Common myeloid progenitor, CD34-positive (primary cell): ENCODE results near the gene PMPCA.

ENCODE experiments used
- CTCF ChIA-PET: fragments of 350-600 bp; sonication (Branson Sonifier 250); formaldehyde crosslinking; loops from one replicate; lab custom pipeline; 2021; ENCODE audit warnings: antibody characterized with exemption; lab: Charles Lee
- POLR2A ChIA-PET: fragments of 350-600 bp; sonication (Branson Sonifier 250); formaldehyde crosslinking; loops from one replicate; lab custom pipeline; 2021; ENCODE audit warnings: antibody characterized with exemption; lab: Charles Lee
- DNase-seq, 3 donors: peaks; one replicate each; pipeline versions ENCODE4 v3.0.0 to v3.0.0-alpha.2; 2013
- H3K27ac ChIP-seq, 2 experiments: 1 replicate in 1 of 2; 2 replicates in 1 of 2; pipeline ENCODE4 v1.7.0; 2013; ENCODE audit warnings: inconsistent platforms in 2 of 2, low read length in 2 of 2, mild to moderate bottlenecking in 2 of 2, low read depth in 1 of 2, moderate library complexity in 1 of 2; ENCODE audit not compliant: severe bottlenecking in 2 of 2, insufficient read depth in 1 of 2, poor library complexity in 1 of 2
- H3K27me3 ChIP-seq, 5 experiments: replicated peaks in 2 of 5; 1 replicate in 3 of 5; 2 replicates in 2 of 5; pipeline versions ENCODE4 v1.6.1 to v1.7.0; 2013; ENCODE audit warnings: low read length in 4 of 5, mild to moderate bottlenecking in 2 of 5, moderate library complexity in 2 of 5, inconsistent platforms in 1 of 5; ENCODE audit not compliant: insufficient read depth in 5 of 5, control insufficient read depth in 4 of 5
- H3K36me3 ChIP-seq, 4 experiments: 1 replicate in 2 of 4; 2 replicates in 2 of 4; pipeline versions ENCODE4 v1.6.1 to v1.7.0; 2013; ENCODE audit warnings: low read length in 3 of 4, control low read depth in 1 of 4, mild to moderate bottlenecking in 1 of 4; ENCODE audit not compliant: control insufficient read depth in 4 of 4, insufficient read depth in 4 of 4
- H3K4me1 ChIP-seq, 4 experiments: 1 replicate in 3 of 4; 2 replicates in 1 of 4; pipeline versions ENCODE4 v1.6.1 to v1.7.1; 2013; ENCODE audit warnings: low read length in 3 of 4, mild to moderate bottlenecking in 3 of 4, control low read depth in 1 of 4, inconsistent platforms in 1 of 4, moderate library complexity in 1 of 4; ENCODE audit not compliant: control insufficient read depth in 4 of 4, insufficient read depth in 4 of 4; ENCODE audit errors: control extremely low read depth in 1 of 4
- H3K4me3 ChIP-seq, 7 experiments: 1 replicate in 4 of 7; 2 replicates in 3 of 7; pipeline versions ENCODE4 v1.5.1 to v1.7.0; 2013; ENCODE audit warnings: mild to moderate bottlenecking in 7 of 7, low read length in 6 of 7, moderate library complexity in 6 of 7, inconsistent platforms in 2 of 7, low read depth in 2 of 7, control low read depth in 1 of 7; ENCODE audit not compliant: insufficient read depth in 4 of 7, control insufficient read depth in 1 of 7; ENCODE audit errors: extremely low read depth in 1 of 7
- H3K9me3 ChIP-seq, 5 experiments: 1 replicate in 4 of 5; 2 replicates in 1 of 5; pipeline versions ENCODE4 v1.6.1 to v1.7.1; 2013; ENCODE audit warnings: low read length in 4 of 5, mild to moderate bottlenecking in 2 of 5, inconsistent platforms in 1 of 5, low read depth in 1 of 5, moderate library complexity in 1 of 5; ENCODE audit not compliant: control insufficient read depth in 4 of 5, insufficient read depth in 2 of 5; ENCODE audit errors: control extremely low read depth in 1 of 5
- WGBS: methylation state at CpG from one replicate; pipeline ENCODE4 v1.1.5; 2013; ENCODE audit not compliant: insufficient coverage; 5-methylcytosine and 5-hydroxymethylcytosine counted together

Gene PMPCA

GRCh38 chr9:136394312-136395019, 16.0 kb upstream of the PMPCA start:
- WGBS, result over 99% methylated on average over 18 of the region's 21 CpGs

GRCh38 chr9:136395020-136395340, 15.5 kb upstream of the PMPCA start:
- ChIA-PET POLR2A (no interaction called here), CTCF (no interaction called here)
- DNase-seq, result no peak
- H3K9me3 ChIP-seq, result no peaks in the 10 kb centered on the region
- no peak overlapping the region for H3K27ac ChIP-seq
- H3K36me3 ChIP-seq, result peaks cover 3 to 79% (median 57%) of the 10 kb centered on the region in 4 experiments
- H3K27me3 ChIP-seq, result no peaks in the 10 kb centered on the region
- peaks cover 0 to 16% (median 13%) of the 10 kb centered on the region in 4 experiments for H3K4me1 ChIP-seq
- 95% methylated on average over 13 of the region's 13 CpGs for WGBS
- H3K4me3 ChIP-seq, result no peak overlapping the region

More at GRCh38 chr9:136394312-136395019, 16.0 kb upstream of the PMPCA start:
- H3K4me1 ChIP-seq, result peaks cover 0 to 12% (median 11%) of the 10 kb centered on the region in 4 experiments
- H3K4me3 ChIP-seq, result no peak overlapping the region
- peaks cover 5 to 85% (median 59%) of the 10 kb centered on the region in 4 experiments for H3K36me3 ChIP-seq
- ChIA-PET POLR2A (no interaction called here), CTCF (interaction anchor here (0.6 to 1.0 kb wide), 2 partner anchors 22 to 304 kb away, joined by 3 to 4 read pairs; no protein-coding TSS in a partner anchor)
- H3K27ac ChIP-seq, result no peak overlapping the region
- no peak for DNase-seq
- H3K27me3 ChIP-seq, result no peaks in the 10 kb centered on the region
- H3K9me3 ChIP-seq, result no peaks in the 10 kb centered on the region

- H3K27ac ChIP-seq, result no peak overlapping the region
- WGBS, result 97% methylated on average over 17 of the region's 26 CpGs
- H3K9me3 ChIP-seq, result no peaks in the 10 kb centered on the region
- H3K27me3 ChIP-seq, result no peaks in the 10 kb centered on the region
- CTCF ChIA-PET, result interaction anchor here (1.0 kb wide), 1 partner anchor 14 kb away, joined by 3 read pairs; no protein-coding TSS in a partner anchor
- H3K36me3 ChIP-seq, result peaks cover 3 to 76% (median 56%) of the 10 kb centered on the region in 4 experiments
- no peak for DNase-seq
- no peak overlapping the region for H3K4me3 ChIP-seq
- peaks cover 0 to 21% (median 15%) of the 10 kb centered on the region in 4 experiments for H3K4me1 ChIP-seq
- POLR2A ChIA-PET, result no interaction called here
Observed at GRCh38 chr9:136395345-136396218, 14.9 kb upstream of the PMPCA start.

- WGBS, result 92% methylated on average over 2 of the region's 4 CpGs
- ChIA-PET POLR2A (no interaction called here), CTCF (interaction anchor here (1.0 to 1.6 kb wide), 2 partner anchors 11 to 13 kb away, joined by 3 to 5 read pairs; no protein-coding TSS in a partner anchor)
- no peak overlapping the region for H3K4me3 ChIP-seq
- no peak for DNase-seq
- peaks cover 3 to 75% (median 55%) of the 10 kb centered on the region in 4 experiments for H3K36me3 ChIP-seq
- no peaks in the 10 kb centered on the region for H3K27me3 ChIP-seq
- H3K27ac ChIP-seq, result no peak overlapping the region
- no peaks in the 10 kb centered on the region for H3K9me3 ChIP-seq
- H3K4me1 ChIP-seq, result peaks cover 0 to 22% (median 16%) of the 10 kb centered on the region in 4 experiments
Observed at GRCh38 chr9:136396219-136396515, 14.3 kb upstream of the PMPCA start.

- ChIA-PET CTCF (interaction anchor here (0.6 to 1.6 kb wide), 6 partner anchors 10 to 43 kb away, joined by 3 to 7 read pairs (median 3); partner anchors contain the start of genes DNLZ, ENTR1 and PMPCA), POLR2A (no interaction called here)
- peaks cover 0 to 22% (median 16%) of the 10 kb centered on the region in 4 experiments for H3K4me1 ChIP-seq
- H3K27ac ChIP-seq, result no peak overlapping the region
- H3K36me3 ChIP-seq, result peaks cover 3 to 75% (median 56%) of the 10 kb centered on the region in 4 experiments
- H3K27me3 ChIP-seq, result no peaks in the 10 kb centered on the region
- no peak overlapping the region for H3K4me3 ChIP-seq
- WGBS, result no CpG with 5 or more reads among the region's 6 CpGs
- DNase-seq, result no peak
- H3K9me3 ChIP-seq, result no peaks in the 10 kb centered on the region
Observed at GRCh38 chr9:136397643-136398042, 12.8 kb upstream of the PMPCA start.

GRCh38 chr9:136398286-136398685, 12.2 kb upstream of the PMPCA start:
- Histone ChIP-seq H3K4me1 (peaks cover 0 to 22% (median 16%) of the 10 kb centered on the region in 4 experiments), H3K9me3 (no peaks in the 10 kb centered on the region), H3K4me3 (peak overlapping the region in 1 of 7 experiments; percentile 79), H3K27ac (no peak overlapping the region), H3K27me3 (no peaks in the 10 kb centered on the region), H3K36me3 (peaks cover 3 to 71% (median 51%) of the 10 kb centered on the region in 4 experiments)
- DNase-seq, result no peak
- 95% methylated on average over 12 of the region's 12 CpGs for WGBS
- ChIA-PET POLR2A (no interaction called here), CTCF (interaction anchor here (1.3 to 1.5 kb wide), 3 partner anchors 10 to 88 kb away, joined by 3 to 6 read pairs (median 3); no protein-coding TSS in a partner anchor)
